ENCODE data around the gene EFTUD2.

DNA sequence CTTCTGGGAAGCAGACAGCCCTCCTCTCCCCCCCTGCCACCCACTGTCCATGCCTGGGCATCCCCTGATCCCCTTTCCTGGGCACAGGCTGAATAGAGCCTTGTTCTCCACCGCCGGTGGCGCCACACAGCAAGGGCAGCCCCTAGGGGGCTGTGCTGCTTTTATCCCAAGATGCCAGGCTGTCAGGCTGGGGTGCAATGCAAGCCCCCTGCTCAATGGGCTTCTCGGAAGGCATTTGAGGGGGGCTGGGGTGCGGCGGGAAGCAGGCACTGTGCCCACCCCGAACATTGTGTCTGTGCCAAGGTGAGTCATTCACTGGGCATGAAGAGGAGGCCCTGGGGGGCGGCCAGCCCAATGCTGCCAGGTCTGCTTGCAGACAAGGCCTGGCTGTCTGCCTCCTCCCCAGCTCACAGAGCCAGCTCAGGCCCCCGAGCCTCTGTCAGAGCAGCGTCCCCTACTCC is 17.6 kb upstream of the EFTUD2 start:
- TF ChIP-seq, protein P1, sequence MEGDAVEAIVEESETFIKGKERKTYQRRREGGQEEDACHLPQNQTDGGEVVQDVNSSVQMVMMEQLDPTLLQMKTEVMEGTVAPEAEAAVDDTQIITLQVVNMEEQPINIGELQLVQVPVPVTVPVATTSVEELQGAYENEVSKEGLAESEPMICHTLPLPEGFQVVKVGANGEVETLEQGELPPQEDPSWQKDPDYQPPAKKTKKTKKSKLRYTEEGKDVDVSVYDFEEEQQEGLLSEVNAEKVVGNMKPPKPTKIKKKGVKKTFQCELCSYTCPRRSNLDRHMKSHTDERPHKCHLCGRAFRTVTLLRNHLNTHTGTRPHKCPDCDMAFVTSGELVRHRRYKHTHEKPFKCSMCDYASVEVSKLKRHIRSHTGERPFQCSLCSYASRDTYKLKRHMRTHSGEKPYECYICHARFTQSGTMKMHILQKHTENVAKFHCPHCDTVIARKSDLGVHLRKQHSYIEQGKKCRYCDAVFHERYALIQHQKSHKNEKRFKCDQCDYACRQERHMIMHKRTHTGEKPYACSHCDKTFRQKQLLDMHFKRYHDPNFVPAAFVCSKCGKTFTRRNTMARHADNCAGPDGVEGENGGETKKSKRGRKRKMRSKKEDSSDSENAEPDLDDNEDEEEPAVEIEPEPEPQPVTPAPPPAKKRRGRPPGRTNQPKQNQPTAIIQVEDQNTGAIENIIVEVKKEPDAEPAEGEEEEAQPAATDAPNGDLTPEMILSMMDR (IDR thresholded peaks at IDR 0.05): peak in 1 of 12 donors; percentile 2
- TF ChIP-seq POLR2A (IDR thresholded peaks at IDR 0.05): no peak
